GM21390 (cell line): ENCODE data around the gene HSPB2.
"Not testable (repeated sequence)": the region's sequence is repeated elsewhere in the genome, so short reads cannot be mapped to it uniquely, and the experiment has no call there.

Experiments used
- ATAC-seq: cut with Tn5 transposase; IDR thresholded peaks from one replicate; pipeline ENCODE4 v1.9.1; 2021; ENCODE audit not compliant: unreplicated experiment

The HSPB2 gene

GRCh38 chr11:111912535-111912934 lies at the start of gene HSPB2:
TSS of gene HSPB2 (plus strand) at chr11:111912734. CDS start at chr11:111912830, 96 bp downstream.
- ATAC-seq: no peak

- ATAC-seq: no peak
Observed at GRCh38 chr11:111870113-111870512, 42.4 kb upstream of the HSPB2 start.

GRCh38 chr11:111870522-111870885 lies 42.0 kb upstream of the HSPB2 start:
- peak; percentile 10 for ATAC-seq

- ATAC-seq: peak; percentile 89
Observed at GRCh38 chr11:111870886-111871692, 41.4 kb upstream of the HSPB2 start, which contains the start of gene ALG9. TSS of gene ALG9 (minus strand) at chr11:111871581. CDS start at chr11:111871482, 99 bp downstream.

GRCh38 chr11:111871693-111872161 lies 40.8 kb upstream of the HSPB2 start:
- ATAC-seq: no peak

- peak; percentile 17 for ATAC-seq
Observed at GRCh38 chr11:111878385-111878848, 34.1 kb upstream of the HSPB2 start.

- ATAC-seq: peak; percentile 90
Observed at GRCh38 chr11:111878849-111879636, 33.5 kb upstream of the HSPB2 start, which contains the start of the genes CFAP68 and FDXACB1. TSS of gene CFAP68 (plus strand) at chr11:111879541. CDS start at chr11:111879561, 20 bp downstream. TSS of gene FDXACB1 (minus strand) at chr11:111879165. CDS start at chr11:111879132, 33 bp downstream.

- ATAC-seq: no peak
Observed at GRCh38 chr11:111879637-111879960, 32.9 kb upstream of the HSPB2 start.

GRCh38 chr11:111882202-111882601 lies 30.3 kb upstream of the HSPB2 start:
- no peak for ATAC-seq

- not testable (repeated sequence) for ATAC-seq
Observed at GRCh38 chr11:111885053-111885452, 27.5 kb upstream of the HSPB2 start.

- ATAC-seq: no peak
Observed at GRCh38 chr11:111886032-111886431, 26.5 kb upstream of the HSPB2 start.

- no peak for ATAC-seq
Observed at GRCh38 chr11:111886844-111887243, 25.7 kb upstream of the HSPB2 start.

- ATAC-seq: no peak
Observed at GRCh38 chr11:111905411-111905810, 7.1 kb upstream of the HSPB2 start.

GRCh38 chr11:111906680-111907079 lies 5.9 kb upstream of the HSPB2 start:
- no peak for ATAC-seq

- no peak for ATAC-seq
Observed at GRCh38 chr11:111908639-111909305, 3.8 kb upstream of the HSPB2 start.

- ATAC-seq: no peak
Observed at GRCh38 chr11:111909378-111909777, 3.2 kb upstream of the HSPB2 start.

- ATAC-seq: no peak
Observed at GRCh38 chr11:111910676-111911562, 1.6 kb upstream of the HSPB2 start.

GRCh38 chr11:111911563-111912401 lies 752 bp upstream of the HSPB2 start, which contains the start of gene CRYAB:
TSS of gene CRYAB (minus strand) at chr11:111911770. CDS start at chr11:111911724, 46 bp downstream.
- no peak for ATAC-seq
